Thoracic aorta (tissue), 2 donors: ENCODE measurements around the gene S100A8. TPM values are rescaled to one million over a fixed set of nuclear protein-coding genes. Genes with fewer than 3 reads are reported as not detected.

Experiments used
- ATAC-seq: fragments of 150-250 bp; one replicate; pipeline ENCODE4 v1.8.0; 2017; ENCODE audit warnings: low read depth; ENCODE audit not compliant: insufficient number of reproducible peaks, low FRiP score
- DNase-seq: peaks from one replicate; pipeline ENCODE4 v3.0.0-alpha.2; 2020; ENCODE audit warnings: low spot score
- H3K27ac ChIP-seq, 2 donors: fragments of 200-600 bp; sonication (generic); 1 replicate in 1 of 2; 2 replicates in 1 of 2; pipeline ENCODE4 v1.5.1; 2016; ENCODE audit warnings: mild to moderate bottlenecking in 2 of 2, moderate library complexity in 2 of 2
- H3K27me3 ChIP-seq: fragments of 200-600 bp; sonication (generic); replicated peaks from 2 replicates; pipeline ENCODE4 v1.6.0; 2016; ENCODE audit warnings: mild to moderate bottlenecking; ENCODE audit not compliant: insufficient read depth
- H3K36me3 ChIP-seq: fragments of 200-600 bp; sonication (generic); one replicate; pipeline ENCODE4 v1.5.1; 2016
- H3K4me1 ChIP-seq, 2 donors: fragments of 200-600 bp; sonication (generic); 1 replicate in 1 of 2; 2 replicates in 1 of 2; pipeline versions ENCODE4 v1.5.1 to v1.6.0; 2016; ENCODE audit warnings: low read depth in 2 of 2, mild to moderate bottlenecking in 1 of 2; ENCODE audit not compliant: control insufficient read depth in 1 of 2
- H3K4me3 ChIP-seq: fragments of 200-600 bp; sonication (generic); 2 replicates; pipeline ENCODE4 v1.5.1; 2016; ENCODE audit warnings: mild to moderate bottlenecking
- H3K9me3 ChIP-seq: fragments of 200-600 bp; sonication (generic); 2 replicates; pipeline ENCODE4 v1.5.1; 2016
- CTCF ChIP-seq: fragments of 200-600 bp; sonication (generic); IDR thresholded peaks from one replicate; pipeline ENCODE4 v1.5.1; 2019; ENCODE audit warnings: antibody characterized with exemption
- total RNA-seq, 2 donors: library from RNA; depleted of rRNA; stranded (reverse); fragments of >200 nt; gene quantifications; one replicate each; pipeline versions ENCODE4 v1.1.0 to v1.2.3, GENCODE V29; 2016

The S100A8 gene
- total RNA-seq, 2 donors from 2014 or later = 31.5 to 95.4 TPM

DNA sequence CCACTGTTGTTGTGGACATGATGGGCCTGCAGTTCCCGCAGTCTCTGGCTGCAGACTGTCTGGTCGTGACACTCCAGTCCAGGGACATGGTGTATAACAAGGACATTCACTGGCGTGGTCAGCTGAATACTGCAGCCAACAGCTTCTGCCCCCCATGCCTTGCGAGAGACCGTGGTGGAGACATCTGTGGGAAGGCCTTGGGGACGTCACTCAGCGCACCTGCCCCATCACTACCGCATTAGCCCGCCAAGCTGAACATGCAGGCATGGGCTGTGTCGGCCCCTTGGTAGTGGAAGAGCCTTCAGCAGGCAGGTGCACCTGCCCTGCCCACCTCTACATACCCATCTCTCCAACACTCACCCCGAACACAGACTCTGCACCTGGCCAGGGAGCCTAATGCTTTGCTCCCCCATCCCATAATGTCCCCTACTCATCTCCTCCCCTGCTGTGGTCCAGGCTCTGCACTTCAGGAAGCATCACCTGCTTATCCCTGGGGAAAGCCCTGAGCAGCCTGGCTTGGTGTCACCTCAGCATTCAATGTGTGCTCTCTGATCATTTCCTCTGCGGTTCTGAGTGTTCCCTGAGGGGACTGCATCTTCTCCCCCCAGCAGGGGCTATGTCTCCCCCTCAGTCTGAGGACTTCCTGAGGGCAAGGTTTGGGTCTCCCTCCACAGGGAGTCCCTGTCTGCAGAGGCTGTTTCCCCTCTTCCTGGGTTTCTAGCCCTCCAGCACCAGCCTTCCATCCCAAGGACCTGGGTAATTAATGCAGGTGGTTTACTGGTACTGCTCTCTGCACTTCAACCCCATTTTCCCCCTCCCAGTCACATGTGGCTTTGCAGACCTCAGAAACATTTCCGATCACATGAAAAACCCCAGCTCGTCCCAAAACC lies 45.4 kb downstream of the S100A8 start:
- H3K27ac ChIP-seq = no peak overlapping the region
- ATAC-seq = no peak

DNA sequence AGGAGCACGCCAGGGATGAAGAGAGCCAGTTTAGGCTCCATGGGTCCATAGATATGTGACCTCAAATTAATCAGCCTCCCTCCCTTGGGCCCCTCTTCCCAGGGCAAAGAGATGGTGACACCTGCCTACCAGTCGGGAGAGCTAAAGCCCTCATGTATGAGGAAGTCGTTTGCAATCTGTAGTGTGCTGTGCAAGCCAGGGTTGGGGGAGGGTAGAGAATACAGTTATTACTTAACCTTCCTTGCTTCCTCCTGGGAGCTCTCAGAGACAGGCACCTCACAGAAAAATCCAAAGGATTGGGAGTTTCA lies 46.2 kb downstream of the S100A8 start:
- no peak for TF ChIP-seq CTCF
- Histone ChIP-seq H3K27ac (no peak overlapping the region), H3K4me3 (no peak overlapping the region), H3K36me3 (no peaks in the 10 kb centered on the region), H3K4me1 (no peaks in the 10 kb centered on the region), H3K9me3 (no peaks in the 10 kb centered on the region), H3K27me3 (no peaks in the 10 kb centered on the region)
- DNase-seq = no peak
- ATAC-seq = no peak

More for the DNA sequence above, 45.4 kb downstream of the S100A8 start:
- H3K4me1 ChIP-seq = no peaks in the 10 kb centered on the region
- H3K36me3 ChIP-seq = no peaks in the 10 kb centered on the region
- no peaks in the 10 kb centered on the region for H3K9me3 ChIP-seq
- TF ChIP-seq CTCF = no peak
- H3K4me3 ChIP-seq = no peak overlapping the region
- no peak for DNase-seq
- H3K27me3 ChIP-seq = no peaks in the 10 kb centered on the region

DNA sequence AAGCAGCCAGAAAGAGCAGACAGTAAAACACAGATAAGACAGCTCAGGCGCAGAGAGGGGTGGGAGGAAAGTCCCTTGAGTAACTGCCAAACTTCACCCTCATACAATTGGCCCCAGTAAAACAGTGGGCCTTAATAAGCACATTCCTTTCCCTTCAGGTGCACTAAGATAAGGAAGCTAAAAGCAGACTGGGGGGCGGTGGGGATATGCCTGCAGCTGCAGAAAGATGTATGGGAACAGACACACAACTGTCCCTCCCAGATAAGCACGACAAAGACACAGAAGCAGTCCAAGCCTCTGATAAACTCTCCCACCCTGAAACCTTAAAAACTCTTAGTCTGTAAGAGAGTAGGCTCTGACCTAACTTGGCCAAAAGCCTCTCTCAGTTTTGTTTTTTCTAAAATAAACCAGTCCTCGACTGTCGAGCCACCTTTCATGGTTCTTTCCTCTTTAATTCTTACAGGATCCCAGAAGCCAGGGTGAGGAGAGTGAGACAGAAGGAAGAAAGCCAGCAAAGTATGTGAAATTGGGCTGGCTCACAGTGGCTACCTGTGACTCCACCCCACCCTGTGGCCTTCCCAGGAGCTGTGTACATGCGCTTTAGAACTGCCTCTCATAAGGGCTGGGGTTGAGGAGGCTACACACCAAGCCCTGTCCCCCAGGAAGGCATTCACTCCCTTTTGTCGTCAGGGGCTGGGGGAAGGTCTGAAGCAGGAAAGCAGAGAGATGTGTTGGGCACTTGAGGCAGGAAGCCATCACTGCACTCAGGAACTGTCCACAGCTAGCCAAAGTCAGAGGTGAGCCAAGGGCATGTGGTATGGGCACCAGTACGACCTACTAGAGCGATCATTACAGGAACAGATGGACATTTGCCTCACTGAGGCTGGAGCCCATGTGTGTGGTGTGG lies 46.8 kb downstream of the S100A8 start:
- DNase-seq (no peak), ATAC-seq (no peak)
- Histone ChIP-seq H3K4me3 (no peak overlapping the region), H3K4me1 (no peaks in the 10 kb centered on the region), H3K27me3 (no peaks in the 10 kb centered on the region), H3K36me3 (no peaks in the 10 kb centered on the region), H3K27ac (no peak overlapping the region), H3K9me3 (no peaks in the 10 kb centered on the region)
- no peak for TF ChIP-seq CTCF

DNA sequence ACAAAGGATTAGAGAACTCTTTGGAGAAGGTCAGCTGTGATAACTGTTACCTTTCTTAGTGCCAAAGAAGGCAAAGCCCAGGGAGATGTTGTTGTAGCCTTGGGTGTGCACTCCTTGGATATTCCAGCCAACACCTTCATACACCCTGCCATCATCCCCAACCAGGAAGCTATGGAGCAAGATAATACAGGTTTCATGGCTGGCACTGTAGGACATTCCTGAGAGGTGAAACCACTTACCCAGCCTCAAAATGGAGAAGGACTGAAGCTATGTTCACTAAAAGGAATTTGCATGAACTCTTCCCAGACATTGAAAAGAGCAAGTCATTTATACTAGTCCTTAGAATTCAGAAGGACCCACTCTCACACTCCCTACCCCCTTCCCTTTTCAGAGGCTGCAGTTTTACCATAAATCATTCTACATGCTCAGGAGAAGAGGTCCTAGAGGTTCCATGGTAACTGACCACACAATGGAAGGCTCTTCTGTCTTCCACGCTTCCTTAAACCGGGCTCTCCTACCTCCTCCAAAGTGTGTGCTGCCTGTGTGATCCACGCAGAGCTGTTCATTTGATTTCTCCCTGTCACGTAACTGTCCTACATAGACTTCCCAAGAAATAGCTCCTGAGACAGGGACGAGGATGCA lies 47.7 kb downstream of the S100A8 start:
- ATAC-seq (no peak), DNase-seq (no peak)
- Histone ChIP-seq H3K4me3 (no peak overlapping the region), H3K27me3 (no peaks in the 10 kb centered on the region), H3K36me3 (no peaks in the 10 kb centered on the region), H3K4me1 (no peaks in the 10 kb centered on the region), H3K27ac (no peak overlapping the region), H3K9me3 (no peaks in the 10 kb centered on the region)
- TF ChIP-seq CTCF = no peak

GRCh38 chr1:153342178-153342577 lies 48.7 kb downstream of the S100A8 start:
- no peak for DNase-seq
- no peak for ATAC-seq
- no peak overlapping the region for H3K4me3 ChIP-seq
- no peaks in the 10 kb centered on the region for H3K36me3 ChIP-seq
- no peaks in the 10 kb centered on the region for H3K4me1 ChIP-seq
- TF ChIP-seq CTCF = no peak
- H3K27me3 ChIP-seq = no peaks in the 10 kb centered on the region
- H3K9me3 ChIP-seq = no peaks in the 10 kb centered on the region
- no peak overlapping the region for H3K27ac ChIP-seq
